Heart left ventricle (tissue), 13 donors: ENCODE measurements around the gene C1orf116.

ENCODE experiments used
- POLR2A ChIP-seq, 2 donors: fragments of 450-650 bp; IDR thresholded peaks; one replicate each; pipeline ENCODE4 v1.6.1; 2017; ENCODE audit warnings: antibody characterized with exemption in 2 of 2, mild to moderate bottlenecking in 2 of 2, moderate library complexity in 2 of 2
- TF ChIP-seq, protein P1 (sequence below), 12 donors: fragments of 200-600 bp; sonication (generic) in 4 of 12; IDR thresholded peaks; one replicate each; pipeline versions ENCODE4 v1.5.0 to v1.8.0; 2018 to 2022; ENCODE audit warnings: antibody characterized with exemption in 12 of 12, mild to moderate bottlenecking in 5 of 12
- donor health status: ischemic (EF 13 %, LVEDD 7.1; RV severe dilation, severe dysfunction).
- donor health status: DM: no; HTN: yes; CAD: no.
- donor health status: DM: no; HTN: no; CAD: no.
- donor health status: ischemic (EF 25% LVEDD 6.9; RV normal size, moderate dysfunction).
- donor health status: ischemic (EF 25% LVEDD 5.7; RV mildly dilated, moderate dysfunction).
- donor health status: ischemic (EF 35%, LVEDD 5.7; RV mildly dilated, moderate dysfunction).
- donor health status: nonischemic (EF 11% LVEDD 7.7; RV severe dilation, severe dysfunction).
- donor health status: DM: yes; HTN: yes; CAD: no.
- donor health status: PGD.
- donor health status: ischemic (EF 29% LVEDD 5.4; RV normal size, mild dysfunction).
- donor health status: nonischemic (EF 23%, LVEDD 6.1; RV moderate dilation, normal function).

DNA sequence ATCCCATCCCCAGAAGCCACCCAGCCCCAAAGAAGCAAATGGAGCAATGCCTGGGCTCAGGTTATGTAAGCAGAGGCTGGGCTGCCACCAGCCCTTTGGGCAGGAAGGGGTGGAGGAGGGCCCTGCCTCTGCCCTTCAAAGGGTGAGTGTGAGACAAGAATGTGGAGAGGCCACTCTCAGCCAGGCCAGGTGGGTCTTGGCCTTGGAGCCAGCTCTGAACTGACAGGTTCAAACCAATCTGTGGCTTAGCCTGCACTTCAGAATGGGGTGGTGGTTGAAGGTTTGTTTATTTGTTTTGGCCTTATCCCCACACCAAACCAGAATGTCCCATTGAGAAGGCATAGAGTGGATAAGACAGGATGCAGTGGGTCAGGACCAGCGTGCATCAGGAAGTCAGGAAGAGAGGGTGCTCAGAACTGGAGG is 29.8 kb downstream of the C1orf116 start:
- TF ChIP-seq, protein P1, sequence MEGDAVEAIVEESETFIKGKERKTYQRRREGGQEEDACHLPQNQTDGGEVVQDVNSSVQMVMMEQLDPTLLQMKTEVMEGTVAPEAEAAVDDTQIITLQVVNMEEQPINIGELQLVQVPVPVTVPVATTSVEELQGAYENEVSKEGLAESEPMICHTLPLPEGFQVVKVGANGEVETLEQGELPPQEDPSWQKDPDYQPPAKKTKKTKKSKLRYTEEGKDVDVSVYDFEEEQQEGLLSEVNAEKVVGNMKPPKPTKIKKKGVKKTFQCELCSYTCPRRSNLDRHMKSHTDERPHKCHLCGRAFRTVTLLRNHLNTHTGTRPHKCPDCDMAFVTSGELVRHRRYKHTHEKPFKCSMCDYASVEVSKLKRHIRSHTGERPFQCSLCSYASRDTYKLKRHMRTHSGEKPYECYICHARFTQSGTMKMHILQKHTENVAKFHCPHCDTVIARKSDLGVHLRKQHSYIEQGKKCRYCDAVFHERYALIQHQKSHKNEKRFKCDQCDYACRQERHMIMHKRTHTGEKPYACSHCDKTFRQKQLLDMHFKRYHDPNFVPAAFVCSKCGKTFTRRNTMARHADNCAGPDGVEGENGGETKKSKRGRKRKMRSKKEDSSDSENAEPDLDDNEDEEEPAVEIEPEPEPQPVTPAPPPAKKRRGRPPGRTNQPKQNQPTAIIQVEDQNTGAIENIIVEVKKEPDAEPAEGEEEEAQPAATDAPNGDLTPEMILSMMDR (IDR thresholded peaks at IDR 0.05) = no peak
- no peak for TF ChIP-seq POLR2A (IDR thresholded peaks at IDR 0.05)
